Loucy (cell line): ENCODE data around the gene KDM5B.

Experiments
- CTCF ChIP-seq: fragments of 200-600 bp; sonication (generic); conservative IDR thresholded peaks from 2 replicates; pipeline ENCODE4 v1.5.1; 2014; ENCODE audit warnings: mild to moderate bottlenecking, antibody characterized with exemption, low read length
- EZH2phosphoT487 ChIP-seq: fragments of 200-600 bp; IDR thresholded peaks from 2 replicates; pipeline ENCODE4 v1.6.1; 2018; ENCODE audit warnings: antibody characterized with exemption, mild to moderate bottlenecking, moderate library complexity, borderline replicate concordance

- TF ChIP-seq CTCF (no peak), EZH2phosphoT487 (no peak)
These were observed 96.1 kb downstream of the KDM5B start for GRCh38 chr1:202711949-202712635.
